ENCODE data around the gene CDH13.

DNA sequence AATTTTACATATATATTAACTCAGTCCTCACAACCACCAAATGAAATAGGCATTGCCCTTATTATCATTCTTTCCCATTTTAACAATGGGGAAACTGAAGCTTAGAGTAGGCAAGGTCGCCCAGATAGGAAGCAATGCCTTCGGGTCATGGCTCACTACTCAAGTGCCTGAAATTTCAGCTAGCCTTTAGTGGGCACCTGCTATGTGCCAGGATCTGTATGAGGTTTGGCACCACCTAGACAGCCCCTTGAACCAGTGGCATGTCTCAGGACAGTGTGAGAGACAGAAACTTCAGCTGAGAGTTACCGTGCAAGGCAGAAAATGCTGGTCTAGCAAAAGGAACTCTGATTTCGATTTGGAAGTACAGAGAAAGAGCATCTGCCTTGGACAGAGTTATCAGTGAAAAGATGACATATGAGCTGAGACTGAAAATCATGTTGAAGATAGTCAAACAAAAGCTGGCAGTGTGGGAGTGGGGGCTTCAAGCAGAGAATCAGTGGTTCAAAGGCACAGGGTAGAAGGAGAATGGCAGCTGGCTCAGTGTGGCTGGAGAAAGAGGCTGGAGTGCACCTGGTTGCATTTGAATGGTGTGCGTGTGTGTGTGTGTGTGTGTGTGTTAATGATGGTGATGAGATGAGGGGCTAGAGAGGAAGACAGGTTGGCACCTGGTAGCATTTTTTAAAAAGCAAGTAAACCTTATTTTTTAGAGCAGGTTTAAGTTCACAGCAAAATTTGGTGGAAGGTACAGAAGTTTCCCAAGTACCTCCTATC, 29.1 kb downstream of the CDH13 start:
- TF ChIP-seq, protein P1, sequence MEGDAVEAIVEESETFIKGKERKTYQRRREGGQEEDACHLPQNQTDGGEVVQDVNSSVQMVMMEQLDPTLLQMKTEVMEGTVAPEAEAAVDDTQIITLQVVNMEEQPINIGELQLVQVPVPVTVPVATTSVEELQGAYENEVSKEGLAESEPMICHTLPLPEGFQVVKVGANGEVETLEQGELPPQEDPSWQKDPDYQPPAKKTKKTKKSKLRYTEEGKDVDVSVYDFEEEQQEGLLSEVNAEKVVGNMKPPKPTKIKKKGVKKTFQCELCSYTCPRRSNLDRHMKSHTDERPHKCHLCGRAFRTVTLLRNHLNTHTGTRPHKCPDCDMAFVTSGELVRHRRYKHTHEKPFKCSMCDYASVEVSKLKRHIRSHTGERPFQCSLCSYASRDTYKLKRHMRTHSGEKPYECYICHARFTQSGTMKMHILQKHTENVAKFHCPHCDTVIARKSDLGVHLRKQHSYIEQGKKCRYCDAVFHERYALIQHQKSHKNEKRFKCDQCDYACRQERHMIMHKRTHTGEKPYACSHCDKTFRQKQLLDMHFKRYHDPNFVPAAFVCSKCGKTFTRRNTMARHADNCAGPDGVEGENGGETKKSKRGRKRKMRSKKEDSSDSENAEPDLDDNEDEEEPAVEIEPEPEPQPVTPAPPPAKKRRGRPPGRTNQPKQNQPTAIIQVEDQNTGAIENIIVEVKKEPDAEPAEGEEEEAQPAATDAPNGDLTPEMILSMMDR (IDR thresholded peaks at IDR 0.05): no peak
- TF ChIP-seq POLR2A (IDR thresholded peaks at IDR 0.05): no peak
- TF ChIP-seq EP300 (IDR thresholded peaks at IDR 0.05): no peak
